ENCODE measurements around the gene FXYD4. TPM values are rescaled to one million over a fixed set of nuclear protein-coding genes. Genes with fewer than 3 reads are reported as not detected.

FXYD4 gene
- total RNA-seq, 4 donors from 2014 or later: not detected

DNA sequence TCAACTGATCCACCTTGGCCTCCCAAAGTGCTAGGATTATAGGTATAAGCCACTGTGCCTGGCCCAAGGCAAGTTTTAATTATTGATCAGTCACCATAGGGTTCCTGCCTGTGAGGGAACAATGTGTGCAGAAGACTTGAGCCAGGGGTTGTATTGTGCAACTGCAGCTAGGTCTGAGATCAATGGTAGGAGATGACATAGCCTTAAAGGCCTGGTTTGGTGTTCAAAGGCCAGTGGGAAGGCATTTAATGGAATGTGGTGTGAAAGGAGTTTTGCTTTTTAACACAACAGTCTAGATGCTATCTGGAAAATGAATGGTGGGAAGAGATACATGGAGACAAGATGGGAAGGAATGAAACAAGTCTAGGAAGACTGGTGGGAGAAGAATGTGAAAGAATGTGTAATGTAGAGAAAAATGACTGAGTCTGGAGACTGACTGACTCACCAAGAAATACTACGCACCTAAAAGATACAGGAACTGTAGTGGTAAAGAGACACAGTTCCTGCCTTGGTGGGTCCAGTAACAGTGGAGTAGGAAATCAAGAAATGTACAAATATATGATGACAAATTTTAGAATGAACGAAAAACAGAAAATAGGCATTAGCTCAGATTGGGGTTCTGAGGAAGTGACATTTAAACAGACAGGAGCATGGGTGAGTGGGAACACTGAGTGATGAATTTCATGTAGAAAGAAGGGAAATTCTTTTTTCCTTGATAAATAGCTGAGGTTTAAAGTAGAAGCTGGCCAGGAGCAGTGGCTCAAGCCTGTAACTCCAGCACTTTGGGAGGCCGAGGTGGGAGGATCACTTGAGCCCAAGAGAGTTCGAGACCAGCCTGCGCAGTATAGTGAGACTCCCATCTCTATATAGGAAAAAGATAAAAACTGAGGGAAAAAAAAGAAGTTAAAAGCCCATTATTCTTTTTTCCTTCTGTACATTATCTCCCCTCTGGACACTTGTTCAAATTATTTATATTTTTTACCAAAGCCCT lies 28.2 kb downstream of the FXYD4 start:
- Histone ChIP-seq H3K36me3 (no peaks in the 10 kb centered on the region), H3K27me3 (no peaks in the 10 kb centered on the region), H3K9me3 (no peaks in the 10 kb centered on the region), H3K4me1 (peaks cover 34 to 54% of the 10 kb centered on the region in 2 donors), H3K27ac (no peak overlapping the region), H3K4me3 (replicated peaks in 1 of 3) (no peak overlapping the region)
- no peak for DNase-seq
- WGBS, 2 donors: 90 to 93% methylated on average over 5 of the region's 5 CpGs
- TF ChIP-seq, protein P1, sequence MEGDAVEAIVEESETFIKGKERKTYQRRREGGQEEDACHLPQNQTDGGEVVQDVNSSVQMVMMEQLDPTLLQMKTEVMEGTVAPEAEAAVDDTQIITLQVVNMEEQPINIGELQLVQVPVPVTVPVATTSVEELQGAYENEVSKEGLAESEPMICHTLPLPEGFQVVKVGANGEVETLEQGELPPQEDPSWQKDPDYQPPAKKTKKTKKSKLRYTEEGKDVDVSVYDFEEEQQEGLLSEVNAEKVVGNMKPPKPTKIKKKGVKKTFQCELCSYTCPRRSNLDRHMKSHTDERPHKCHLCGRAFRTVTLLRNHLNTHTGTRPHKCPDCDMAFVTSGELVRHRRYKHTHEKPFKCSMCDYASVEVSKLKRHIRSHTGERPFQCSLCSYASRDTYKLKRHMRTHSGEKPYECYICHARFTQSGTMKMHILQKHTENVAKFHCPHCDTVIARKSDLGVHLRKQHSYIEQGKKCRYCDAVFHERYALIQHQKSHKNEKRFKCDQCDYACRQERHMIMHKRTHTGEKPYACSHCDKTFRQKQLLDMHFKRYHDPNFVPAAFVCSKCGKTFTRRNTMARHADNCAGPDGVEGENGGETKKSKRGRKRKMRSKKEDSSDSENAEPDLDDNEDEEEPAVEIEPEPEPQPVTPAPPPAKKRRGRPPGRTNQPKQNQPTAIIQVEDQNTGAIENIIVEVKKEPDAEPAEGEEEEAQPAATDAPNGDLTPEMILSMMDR (IDR thresholded peaks at IDR 0.05): no peak
- TF ChIP-seq POLR2A (IDR thresholded peaks at IDR 0.05): no peak
- intact Hi-C loops (cut with DNase I): no loop called here

DNA sequence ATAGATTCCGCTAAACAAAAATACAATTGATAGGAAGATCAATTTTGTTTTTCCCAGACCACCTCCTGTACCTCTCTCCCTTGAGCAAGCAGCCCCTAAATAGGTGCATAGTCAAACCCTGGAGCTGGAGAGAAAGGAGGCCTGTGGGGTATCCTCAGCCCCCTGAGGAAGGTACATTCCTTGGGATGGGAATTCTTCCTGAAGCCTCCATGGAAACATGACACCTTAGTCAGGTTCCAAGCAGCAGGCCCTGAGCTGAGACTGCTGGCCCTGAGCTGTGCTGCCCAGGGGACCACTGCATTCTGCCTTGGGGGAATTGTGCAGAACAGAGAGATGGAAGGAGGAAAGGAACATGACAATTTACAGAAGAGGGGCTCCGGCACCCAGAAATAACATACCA lies 30.2 kb downstream of the FXYD4 start:
- no peak for DNase-seq
- no peak overlapping the region for H3K4me3 ChIP-seq (replicated peaks in 1 of 3)
- no peaks in the 10 kb centered on the region for H3K36me3 ChIP-seq
- no peak overlapping the region for H3K27ac ChIP-seq
- intact Hi-C loops (cut with DNase I): no loop called here
- peaks cover 34 to 57% of the 10 kb centered on the region in 2 donors for H3K4me1 ChIP-seq
- TF ChIP-seq, protein P1 (IDR thresholded peaks at IDR 0.05): no peak
- 93 to 98% methylated on average over 2 of the region's 2 CpGs for WGBS, 2 donors
- no peaks in the 10 kb centered on the region for H3K27me3 ChIP-seq
- H3K9me3 ChIP-seq: no peaks in the 10 kb centered on the region

DNA sequence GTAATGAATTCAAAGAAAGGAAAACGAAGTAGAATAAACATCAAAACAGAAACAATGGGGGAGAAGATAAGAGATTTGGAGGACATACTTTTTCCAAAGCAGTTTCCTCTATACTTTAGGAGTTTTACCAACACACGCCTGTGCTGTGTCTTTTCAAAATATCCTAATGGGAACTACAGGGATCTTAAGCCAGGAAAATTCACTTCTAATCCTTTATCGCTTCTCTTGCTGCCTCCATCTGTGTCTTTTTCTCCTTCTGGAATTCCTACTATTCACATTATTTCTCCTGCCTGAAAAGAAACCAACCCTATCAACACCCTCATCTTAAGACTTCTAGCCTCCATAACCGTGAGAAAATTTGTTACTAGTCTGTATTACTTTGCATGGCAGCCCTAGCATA lies 30.7 kb downstream of the FXYD4 start:
- DNase-seq: no peak
- intact Hi-C loops (cut with DNase I): no loop called here
- H3K4me1 ChIP-seq: peaks cover 34 to 57% of the 10 kb centered on the region in 2 donors
- H3K4me3 ChIP-seq (replicated peaks in 1 of 3): no peak overlapping the region
- H3K9me3 ChIP-seq: no peaks in the 10 kb centered on the region
- WGBS, 2 donors: 61 to 71% methylated on average over 4 of the region's 4 CpGs
- no peaks in the 10 kb centered on the region for H3K27me3 ChIP-seq
- H3K27ac ChIP-seq: no peak overlapping the region
- H3K36me3 ChIP-seq: no peaks in the 10 kb centered on the region
- no peak for TF ChIP-seq POLR2A (IDR thresholded peaks at IDR 0.05)
- TF ChIP-seq, protein P1 (IDR thresholded peaks at IDR 0.05): no peak

DNA sequence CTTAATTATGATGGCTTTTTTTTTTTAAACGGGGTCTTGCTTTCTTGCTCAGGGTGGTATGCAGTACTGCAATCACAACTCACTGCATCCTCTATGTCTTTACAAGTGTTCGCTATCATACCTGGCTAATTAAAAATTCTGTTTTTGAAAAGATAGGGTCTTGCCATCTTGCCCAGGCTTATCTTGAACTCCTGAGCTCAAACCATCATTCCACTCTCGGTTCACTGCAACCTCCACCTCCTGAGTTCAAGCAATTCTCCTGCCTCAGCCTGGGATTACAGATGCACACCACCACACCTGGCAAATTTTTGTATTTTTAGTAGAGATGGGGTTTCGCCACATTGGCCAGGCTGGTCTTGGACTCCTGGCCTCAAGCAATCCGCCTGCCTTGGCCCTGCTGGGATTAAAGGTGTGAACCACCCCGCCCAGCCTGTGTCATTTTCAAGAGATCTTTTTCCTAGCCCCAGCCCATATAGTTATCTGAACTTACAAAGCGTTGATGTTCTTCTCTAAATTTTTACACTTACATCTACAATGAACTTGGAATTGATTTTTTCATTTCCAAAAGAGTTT lies 31.5 kb downstream of the FXYD4 start:
- Histone ChIP-seq H3K27ac (no peak overlapping the region), H3K4me3 (replicated peaks in 1 of 3) (no peak overlapping the region), H3K36me3 (no peaks in the 10 kb centered on the region), H3K9me3 (no peaks in the 10 kb centered on the region), H3K4me1 (peaks cover 31 to 53% of the 10 kb centered on the region in 2 donors), H3K27me3 (no peaks in the 10 kb centered on the region)
- intact Hi-C loops (cut with DNase I): no loop called here
- no peak for DNase-seq
- no peak for TF ChIP-seq POLR2A (IDR thresholded peaks at IDR 0.05)
- TF ChIP-seq, protein P1 (IDR thresholded peaks at IDR 0.05): no peak
- 88 to 91% methylated on average over 7 of the region's 7 CpGs for WGBS, 2 donors
